Endometrium (tissue), 2 donors: ENCODE measurements around the gene RSKR.
"Not testable (repeated sequence)": the region's sequence is repeated elsewhere in the genome, so short reads cannot be mapped to it uniquely, and the experiment has no call there.

Experiments used
- FAIRE-seq: peaks from 2 replicates; lab custom pipeline; 2012; peaks lifted over from hg19 to GRCh38; lab: Jason Lieb, UNC
- donor health status: control.
- donor health status: control.

RSKR gene

GRCh38 chr17:28578246-28579195, 35.5 kb downstream of the RSKR start:
- no peak for FAIRE-seq

DNA sequence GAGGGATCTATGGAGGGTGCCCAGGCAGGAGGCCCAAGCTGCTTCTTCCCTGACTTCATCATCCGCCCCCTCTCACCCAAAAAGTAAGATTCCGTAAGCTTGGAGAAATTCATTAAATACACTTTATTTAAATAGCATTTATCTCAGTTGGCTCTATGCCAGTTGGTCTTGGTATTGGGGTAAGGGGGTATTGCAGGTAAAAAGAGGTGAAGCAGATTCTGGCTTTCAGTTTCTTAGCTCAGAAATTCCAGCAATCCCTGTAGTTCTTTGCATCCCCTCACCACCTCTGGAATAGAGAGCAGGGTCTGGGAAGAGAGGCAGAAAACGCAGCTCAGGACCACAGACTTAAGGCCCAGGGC, 36.5 kb downstream of the RSKR start:
- FAIRE-seq = no peak

DNA sequence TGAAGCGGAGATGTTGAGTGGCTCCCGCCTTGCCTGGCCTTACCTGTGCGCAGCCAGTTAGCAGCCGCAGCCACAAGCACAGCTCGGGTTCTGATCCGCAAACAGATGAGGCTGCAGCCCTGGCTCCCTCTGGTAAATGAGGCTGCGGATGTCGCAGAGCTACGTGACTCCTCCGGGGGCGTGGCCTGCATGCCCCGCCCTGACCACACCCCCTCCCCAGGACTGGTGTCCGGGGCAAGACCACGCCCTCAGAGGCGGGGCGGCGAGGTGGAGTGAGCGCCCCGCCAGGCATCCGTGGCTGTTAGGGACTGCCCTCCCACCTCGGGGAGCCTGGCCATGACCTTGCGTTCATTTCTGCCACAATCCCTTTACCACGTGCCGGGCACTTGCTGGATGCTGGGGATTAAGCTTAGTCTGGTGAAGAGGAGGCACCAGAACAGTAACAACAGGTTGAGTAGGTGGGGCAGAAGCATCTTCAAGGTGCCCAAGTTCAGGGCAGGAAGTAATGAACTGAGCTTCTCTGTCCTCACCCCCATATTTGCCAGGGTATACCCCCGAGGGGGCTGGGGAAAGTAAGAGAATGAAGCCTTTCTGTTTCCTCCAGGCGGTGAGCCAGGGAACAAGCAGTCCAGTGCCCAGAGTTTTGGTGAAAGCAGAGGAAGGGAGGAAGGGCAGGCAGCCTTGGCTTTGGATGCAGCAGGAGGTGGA, 37.1 kb downstream of the RSKR start, which contains the start of gene ALDOC:
Gene ALDOC (minus strand): TSS at position 138 of the 708 bp plus-strand sequence. CDS start 1,363 bp downstream, outside the sequence.
- FAIRE-seq = no peak

- not testable (repeated sequence) for FAIRE-seq
Measured at GRCh38 chr17:28576016-28576415, 38.0 kb downstream of the RSKR start.

- FAIRE-seq = no peak
Measured at GRCh38 chr17:28575126-28575795, 38.7 kb downstream of the RSKR start.

GRCh38 chr17:28574526-28574925, 39.5 kb downstream of the RSKR start:
- no peak for FAIRE-seq

- no peak for FAIRE-seq
Measured at GRCh38 chr17:28573966-28574480, 40.0 kb downstream of the RSKR start.

- no peak for FAIRE-seq
Measured at GRCh38 chr17:28573521-28573920, 40.5 kb downstream of the RSKR start.

GRCh38 chr17:28573040-28573380, 41.0 kb downstream of the RSKR start:
- no peak for FAIRE-seq

DNA sequence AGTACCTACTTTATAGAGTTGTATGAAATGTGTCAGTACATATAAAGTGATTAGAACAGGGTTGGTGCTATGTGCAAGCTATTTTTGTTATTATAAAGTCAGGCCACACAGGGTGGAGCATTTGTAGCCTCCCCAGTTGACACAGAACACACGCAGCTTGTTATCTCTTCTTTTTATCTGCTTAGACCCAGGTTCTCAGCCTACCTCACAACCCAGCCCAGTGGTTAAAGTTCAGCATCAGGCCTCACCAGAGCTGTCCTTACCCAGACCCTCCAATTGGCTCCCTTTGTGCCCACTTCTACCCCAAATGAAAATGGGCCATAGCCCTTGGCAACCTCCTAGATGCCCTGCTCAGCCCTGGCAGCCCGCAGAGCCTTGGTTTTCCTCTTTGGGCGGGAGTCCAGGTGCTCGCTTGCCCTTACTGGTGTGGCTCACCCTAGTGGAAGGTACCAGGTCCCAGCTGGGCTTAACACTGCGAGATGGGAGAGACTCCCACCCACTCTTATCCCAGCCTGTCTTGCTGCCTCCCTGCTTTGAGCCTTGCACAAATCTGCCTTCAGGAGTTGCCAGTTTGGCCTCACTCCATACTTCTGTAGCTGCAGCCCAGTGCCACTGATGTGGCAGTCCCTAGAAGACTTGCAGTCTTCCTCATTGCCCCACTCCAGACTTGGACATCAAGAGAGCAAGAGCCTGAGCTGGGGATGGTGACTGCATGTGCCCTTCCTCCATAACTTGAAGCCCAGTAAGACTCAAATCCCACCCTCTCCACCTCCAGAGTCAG, 41.5 kb downstream of the RSKR start:
- FAIRE-seq = no peak

- no peak for FAIRE-seq
Measured at GRCh38 chr17:28571361-28572122, 42.4 kb downstream of the RSKR start, which contains the start of gene PIGS. Gene PIGS (minus strand): TSS chr17:28571524. CDS start chr17:28571496, 28 bp downstream.

- FAIRE-seq = no peak
Measured at GRCh38 chr17:28570716-28571360, 43.1 kb downstream of the RSKR start.

DNA sequence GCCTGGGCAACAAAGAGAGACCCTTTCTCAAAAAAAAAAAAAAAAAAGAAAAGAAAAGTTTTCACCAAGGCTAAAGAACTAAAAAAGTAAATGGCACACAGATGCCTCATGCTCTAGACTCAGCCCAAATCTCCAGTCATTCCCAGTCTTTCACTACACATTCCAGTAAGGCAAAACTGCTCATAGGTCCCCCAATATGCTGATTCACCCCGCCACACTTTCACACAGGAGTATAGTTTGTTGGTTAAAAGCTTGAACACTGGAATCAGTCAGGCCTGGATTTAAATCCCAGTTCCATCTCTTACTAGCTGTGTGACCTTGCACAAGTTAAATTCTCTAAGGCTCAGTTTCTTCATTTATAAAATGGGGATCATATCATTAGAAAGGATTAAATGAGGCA, 44.5 kb downstream of the RSKR start:
- FAIRE-seq = no peak

DNA sequence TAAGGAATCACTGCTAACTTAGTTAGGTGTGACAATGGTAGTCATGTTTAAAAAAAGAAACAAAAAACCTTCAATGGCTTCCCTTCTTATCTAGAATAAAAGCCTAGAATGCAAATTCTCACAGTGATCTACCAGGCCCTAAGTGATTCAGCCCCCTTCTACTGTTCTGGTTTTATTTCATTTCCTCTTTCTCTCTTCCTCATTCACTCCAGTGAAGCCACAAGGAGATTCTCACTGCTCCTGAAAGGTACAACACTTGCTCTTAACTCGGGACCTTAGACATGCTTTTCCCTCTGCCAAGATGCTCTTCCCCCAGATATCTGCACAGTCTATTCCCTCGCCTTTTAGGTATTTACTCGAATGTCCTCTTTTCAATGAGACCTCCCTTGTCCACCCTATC, 46.4 kb downstream of the RSKR start:
- no peak for FAIRE-seq

GRCh38 chr17:28563475-28563874, 50.5 kb downstream of the RSKR start:
- FAIRE-seq = no peak
